ENCODE results near the gene BCL6.

Gene BCL6

GRCh38 chr3:187713504-187713903, 31.8 kb downstream of the BCL6 start:
- no CpG with 5 or more reads among the region's 2 CpGs for WGBS (ENCODE audit: extremely low coverage, insufficient coverage, insufficient read length)
- no peaks in the 10 kb centered on the region for H3K27me3 ChIP-seq (ENCODE audit: insufficient read depth, low read length)
- H2BK120ac ChIP-seq (ENCODE audit: insufficient read depth, low read length, poor library complexity), result no peak overlapping the region

GRCh38 chr3:187709155-187709554, 36.1 kb downstream of the BCL6 start:
- DNase-seq, result no peak
- no peak overlapping the region for H3K27ac ChIP-seq (ENCODE audit: low read depth, low read length)
- no peak overlapping the region for H2BK12ac ChIP-seq (ENCODE audit: low read length)
- H3K18ac ChIP-seq (ENCODE audit: low read length), result no peak overlapping the region
- H3K9ac ChIP-seq (ENCODE audit: low read length), result no peak overlapping the region
- no peak overlapping the region for H3K4ac ChIP-seq (ENCODE audit: low read depth, low read length)
- WGBS (ENCODE audit: extremely low coverage, insufficient coverage, insufficient read length), result no CpG with 5 or more reads among the region's 4 CpGs
- no peak overlapping the region for H3K14ac ChIP-seq (ENCODE audit: low read length)
- H3K4me2 ChIP-seq (ENCODE audit: low read length), result no peak overlapping the region
- H4K91ac ChIP-seq (ENCODE audit: low read depth, low read length), result no peak overlapping the region
- no peak overlapping the region for H2BK5ac ChIP-seq (ENCODE audit: low read depth, low read length, poor library complexity)
- H3K79me1 ChIP-seq (ENCODE audit: low read length), result no peaks in the 10 kb centered on the region
- no peak overlapping the region for H3K4me3 ChIP-seq (ENCODE audit: low read depth, low read length)
- H2AK5ac ChIP-seq (ENCODE audit: low read length), result no peak overlapping the region
- no peak overlapping the region for H2AFZ ChIP-seq (ENCODE audit: insufficient read depth, low read length, poor library complexity)
- no peak overlapping the region for H4K8ac ChIP-seq (ENCODE audit: low read depth, low read length)
- H2BK120ac ChIP-seq (ENCODE audit: insufficient read depth, low read length, poor library complexity), result no peak overlapping the region
- H3K36me3 ChIP-seq (ENCODE audit: control insufficient read depth in 1 of 2, insufficient read depth in 2 of 2, low read length in 2 of 2), result no peaks in the 10 kb centered on the region
- no peaks in the 10 kb centered on the region for H3K27me3 ChIP-seq (ENCODE audit: insufficient read depth, low read length)
- no peak overlapping the region for H3K23ac ChIP-seq (ENCODE audit: low read length)
- H4K12ac ChIP-seq (ENCODE audit: low read depth, low read length), result no peak overlapping the region
- H3K4me1 ChIP-seq (ENCODE audit: control insufficient read depth in 1 of 2, insufficient read depth in 2 of 2, low read length in 2 of 2), result no peaks in the 10 kb centered on the region
- no peaks in the 10 kb centered on the region for H3K79me2 ChIP-seq (ENCODE audit: control insufficient read depth, insufficient read depth, low read length, poor library complexity)
- H3K9me3 ChIP-seq (ENCODE audit: insufficient read depth, low read depth, low read length), result no peaks in the 10 kb centered on the region

More at GRCh38 chr3:187713504-187713903, 31.8 kb downstream of the BCL6 start:
- H3K36me3 ChIP-seq (ENCODE audit: control insufficient read depth in 1 of 2, insufficient read depth in 2 of 2, low read length in 2 of 2), result no peaks in the 10 kb centered on the region
- no peaks in the 10 kb centered on the region for H3K9me3 ChIP-seq (ENCODE audit: insufficient read depth, low read depth, low read length)
- no peak overlapping the region for H2BK12ac ChIP-seq (ENCODE audit: low read length)
- no peak overlapping the region for H2AK5ac ChIP-seq (ENCODE audit: low read length)
- H3K23ac ChIP-seq (ENCODE audit: low read length), result no peak overlapping the region
- no peak overlapping the region for H4K8ac ChIP-seq (ENCODE audit: low read depth, low read length)
- no peaks in the 10 kb centered on the region for H3K79me1 ChIP-seq (ENCODE audit: low read length)
- H3K18ac ChIP-seq (ENCODE audit: low read length), result no peak overlapping the region
- H3K4ac ChIP-seq (ENCODE audit: low read depth, low read length), result no peak overlapping the region
- no peak overlapping the region for H3K4me3 ChIP-seq (ENCODE audit: low read depth, low read length)
- no peak overlapping the region for H3K4me2 ChIP-seq (ENCODE audit: low read length)
- H4K91ac ChIP-seq (ENCODE audit: low read depth, low read length), result no peak overlapping the region
- no peak overlapping the region for H3K9ac ChIP-seq (ENCODE audit: low read length)
- DNase-seq, result no peak
- H4K12ac ChIP-seq (ENCODE audit: low read depth, low read length), result no peak overlapping the region
- H3K79me2 ChIP-seq (ENCODE audit: control insufficient read depth, insufficient read depth, low read length, poor library complexity), result no peaks in the 10 kb centered on the region
- H3K4me1 ChIP-seq (ENCODE audit: control insufficient read depth in 1 of 2, insufficient read depth in 2 of 2, low read length in 2 of 2), result no peaks in the 10 kb centered on the region
- H3K27ac ChIP-seq (ENCODE audit: low read depth, low read length), result no peak overlapping the region
- no peak overlapping the region for H2AFZ ChIP-seq (ENCODE audit: insufficient read depth, low read length, poor library complexity)
- no peak overlapping the region for H2BK5ac ChIP-seq (ENCODE audit: low read depth, low read length, poor library complexity)
- H3K14ac ChIP-seq (ENCODE audit: low read length), result no peak overlapping the region

- no peak overlapping the region for H2BK12ac ChIP-seq (ENCODE audit: low read length)
- no peak overlapping the region for H3K18ac ChIP-seq (ENCODE audit: low read length)
- H3K23ac ChIP-seq (ENCODE audit: low read length), result no peak overlapping the region
- no peak overlapping the region for H3K4me2 ChIP-seq (ENCODE audit: low read length)
- H3K4ac ChIP-seq (ENCODE audit: low read depth, low read length), result no peak overlapping the region
- H3K27me3 ChIP-seq (ENCODE audit: insufficient read depth, low read length), result no peaks in the 10 kb centered on the region
- H2BK120ac ChIP-seq (ENCODE audit: insufficient read depth, low read length, poor library complexity), result no peak overlapping the region
- no peak overlapping the region for H2AFZ ChIP-seq (ENCODE audit: insufficient read depth, low read length, poor library complexity)
- H4K91ac ChIP-seq (ENCODE audit: low read depth, low read length), result no peak overlapping the region
- H3K9me3 ChIP-seq (ENCODE audit: insufficient read depth, low read depth, low read length), result no peaks in the 10 kb centered on the region
- no peak overlapping the region for H3K27ac ChIP-seq (ENCODE audit: low read depth, low read length)
- H3K79me1 ChIP-seq (ENCODE audit: low read length), result no peaks in the 10 kb centered on the region
- no peak overlapping the region for H2AK5ac ChIP-seq (ENCODE audit: low read length)
- H4K8ac ChIP-seq (ENCODE audit: low read depth, low read length), result no peak overlapping the region
- no peak overlapping the region for H2BK5ac ChIP-seq (ENCODE audit: low read depth, low read length, poor library complexity)
- H3K4me1 ChIP-seq (ENCODE audit: control insufficient read depth in 1 of 2, insufficient read depth in 2 of 2, low read length in 2 of 2), result no peaks in the 10 kb centered on the region
- no peak for DNase-seq
- no peaks in the 10 kb centered on the region for H3K36me3 ChIP-seq (ENCODE audit: control insufficient read depth in 1 of 2, insufficient read depth in 2 of 2, low read length in 2 of 2)
- H3K14ac ChIP-seq (ENCODE audit: low read length), result no peak overlapping the region
- H3K79me2 ChIP-seq (ENCODE audit: control insufficient read depth, insufficient read depth, low read length, poor library complexity), result no peaks in the 10 kb centered on the region
- H3K4me3 ChIP-seq (ENCODE audit: low read depth, low read length), result no peak overlapping the region
- H3K9ac ChIP-seq (ENCODE audit: low read length), result no peak overlapping the region
- no peak overlapping the region for H4K12ac ChIP-seq (ENCODE audit: low read depth, low read length)
Observed at GRCh38 chr3:187708696-187709095, 36.6 kb downstream of the BCL6 start.

GRCh38 chr3:187706971-187707370, 38.3 kb downstream of the BCL6 start:
- H4K12ac ChIP-seq (ENCODE audit: low read depth, low read length), result no peak overlapping the region
- no peak overlapping the region for H2BK12ac ChIP-seq (ENCODE audit: low read length)
- no peak overlapping the region for H3K27ac ChIP-seq (ENCODE audit: low read depth, low read length)
- WGBS (ENCODE audit: extremely low coverage, insufficient coverage, insufficient read length), result no CpG with 5 or more reads among the region's 2 CpGs
- H3K79me2 ChIP-seq (ENCODE audit: control insufficient read depth, insufficient read depth, low read length, poor library complexity), result no peaks in the 10 kb centered on the region
- no peak overlapping the region for H2BK120ac ChIP-seq (ENCODE audit: insufficient read depth, low read length, poor library complexity)
- H3K14ac ChIP-seq (ENCODE audit: low read length), result no peak overlapping the region
- H3K27me3 ChIP-seq (ENCODE audit: insufficient read depth, low read length), result no peaks in the 10 kb centered on the region
- no peak overlapping the region for H2AFZ ChIP-seq (ENCODE audit: insufficient read depth, low read length, poor library complexity)
- no peak overlapping the region for H3K9ac ChIP-seq (ENCODE audit: low read length)
- H3K4me1 ChIP-seq (ENCODE audit: control insufficient read depth in 1 of 2, insufficient read depth in 2 of 2, low read length in 2 of 2), result no peaks in the 10 kb centered on the region
- no peak overlapping the region for H4K8ac ChIP-seq (ENCODE audit: low read depth, low read length)
- no peak overlapping the region for H2AK5ac ChIP-seq (ENCODE audit: low read length)
- no peaks in the 10 kb centered on the region for H3K79me1 ChIP-seq (ENCODE audit: low read length)
- no peak overlapping the region for H2BK5ac ChIP-seq (ENCODE audit: low read depth, low read length, poor library complexity)
- no peak overlapping the region for H4K91ac ChIP-seq (ENCODE audit: low read depth, low read length)
- no peak overlapping the region for H3K4me2 ChIP-seq (ENCODE audit: low read length)
- H3K9me3 ChIP-seq (ENCODE audit: insufficient read depth, low read depth, low read length), result no peaks in the 10 kb centered on the region
- H3K18ac ChIP-seq (ENCODE audit: low read length), result no peak overlapping the region
- H3K36me3 ChIP-seq (ENCODE audit: control insufficient read depth in 1 of 2, insufficient read depth in 2 of 2, low read length in 2 of 2), result no peaks in the 10 kb centered on the region
- H3K4me3 ChIP-seq (ENCODE audit: low read depth, low read length), result no peak overlapping the region
- no peak overlapping the region for H3K4ac ChIP-seq (ENCODE audit: low read depth, low read length)
- no peak overlapping the region for H3K23ac ChIP-seq (ENCODE audit: low read length)
- no peak for DNase-seq

GRCh38 chr3:187705164-187705563, 40.1 kb downstream of the BCL6 start:
- Histone ChIP-seq H3K27ac (ENCODE audit: low read depth, low read length) (no peak overlapping the region), H4K8ac (ENCODE audit: low read depth, low read length) (no peak overlapping the region), H3K79me1 (ENCODE audit: low read length) (no peaks in the 10 kb centered on the region), H3K9me3 (ENCODE audit: insufficient read depth, low read depth, low read length) (peaks cover 1% of the 10 kb centered on the region), H2BK120ac (ENCODE audit: insufficient read depth, low read length, poor library complexity) (no peak overlapping the region), H3K14ac (ENCODE audit: low read length) (no peak overlapping the region), H3K36me3 (ENCODE audit: control insufficient read depth in 1 of 2, insufficient read depth in 2 of 2, low read length in 2 of 2) (no peaks in the 10 kb centered on the region), H2AK5ac (ENCODE audit: low read length) (no peak overlapping the region), H3K4me2 (ENCODE audit: low read length) (no peak overlapping the region), H3K27me3 (ENCODE audit: insufficient read depth, low read length) (no peaks in the 10 kb centered on the region), H2BK12ac (ENCODE audit: low read length) (no peak overlapping the region), H3K4me3 (ENCODE audit: low read depth, low read length) (no peak overlapping the region), H3K18ac (ENCODE audit: low read length) (no peak overlapping the region), H4K12ac (ENCODE audit: low read depth, low read length) (no peak overlapping the region), H3K23ac (ENCODE audit: low read length) (no peak overlapping the region), H2AFZ (ENCODE audit: insufficient read depth, low read length, poor library complexity) (no peak overlapping the region), H2BK5ac (ENCODE audit: low read depth, low read length, poor library complexity) (no peak overlapping the region), H3K9ac (ENCODE audit: low read length) (no peak overlapping the region), H3K4me1 (ENCODE audit: control insufficient read depth in 1 of 2, insufficient read depth in 2 of 2, low read length in 2 of 2) (no peaks in the 10 kb centered on the region), H4K91ac (ENCODE audit: low read depth, low read length) (no peak overlapping the region), H3K4ac (ENCODE audit: low read depth, low read length) (no peak overlapping the region), H3K79me2 (ENCODE audit: control insufficient read depth, insufficient read depth, low read length, poor library complexity) (no peaks in the 10 kb centered on the region)
- DNase-seq, result no peak

Measured in trophoblast cell (in vitro differentiated cells and primary cell).